Muscle layer of duodenum (tissue), 2 donors: ENCODE results near the gene HAPLN2.
A peak's percentile ranks its signal among the peaks of the same experiment; 100 is the strongest.

ENCODE experiments used
- H3K27ac ChIP-seq: one replicate; pipeline ENCODE4 v1.7.0; 2013; ENCODE audit warnings: mild to moderate bottlenecking, low read length
- H3K27me3 ChIP-seq: one replicate; pipeline ENCODE4 v1.7.0; 2013; ENCODE audit warnings: low read depth, mild to moderate bottlenecking, control low read depth, low read length
- H3K36me3 ChIP-seq, 2 donors: one replicate each; pipeline ENCODE4 v1.7.0; 2013; ENCODE audit warnings: low read length in 2 of 2, control low read depth in 1 of 2, mild to moderate bottlenecking in 1 of 2; ENCODE audit not compliant: insufficient read depth in 2 of 2, control insufficient read depth in 1 of 2
- H3K4me1 ChIP-seq, 2 donors: one replicate each; pipeline ENCODE4 v1.7.0; 2013; ENCODE audit warnings: low read length in 2 of 2, mild to moderate bottlenecking in 2 of 2, control low read depth in 1 of 2, moderate library complexity in 1 of 2; ENCODE audit not compliant: insufficient read depth in 2 of 2, control insufficient read depth in 1 of 2
- H3K4me3 ChIP-seq, 2 donors: one replicate each; pipeline ENCODE4 v1.7.0; 2013; ENCODE audit warnings: low read length in 2 of 2, low read depth in 1 of 2, mild to moderate bottlenecking in 1 of 2
- H3K9me3 ChIP-seq, 2 donors: one replicate each; pipeline ENCODE4 v1.7.0; 2013; ENCODE audit warnings: low read length in 2 of 2, control low read depth in 1 of 2, mild to moderate bottlenecking in 1 of 2; ENCODE audit not compliant: control insufficient read depth in 1 of 2
- donor health status: healthy.

The HAPLN2 gene

DNA sequence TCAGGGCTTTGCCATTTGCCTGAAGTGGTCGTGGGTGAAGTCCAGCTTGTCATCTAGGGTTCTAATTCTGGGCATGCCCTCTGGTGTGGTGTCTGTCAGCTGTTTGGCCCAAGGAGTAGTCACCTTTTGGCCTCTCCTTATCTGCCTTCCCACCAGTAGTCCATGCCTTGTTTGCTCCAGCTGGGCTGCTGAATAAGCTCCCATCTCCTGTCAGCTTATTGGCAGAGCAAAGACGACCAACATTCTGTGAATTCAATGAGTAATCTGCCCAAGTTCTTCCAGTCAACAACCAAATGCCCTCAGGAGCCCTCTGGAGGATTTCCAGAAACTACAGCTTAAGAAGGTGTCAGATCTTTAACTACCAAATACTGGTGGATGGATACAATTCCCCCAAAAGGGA, 29.7 kb downstream of the HAPLN2 start:
- H3K36me3 ChIP-seq: no peaks in the 10 kb centered on the region
- H3K27me3 ChIP-seq: peaks cover 27% of the 10 kb centered on the region
- H3K27ac ChIP-seq: no peak overlapping the region
- H3K9me3 ChIP-seq: no peaks in the 10 kb centered on the region
- H3K4me1 ChIP-seq: no peaks in the 10 kb centered on the region
- no peak overlapping the region for H3K4me3 ChIP-seq

- H3K27ac ChIP-seq: no peak overlapping the region
- peaks cover 0 to 12% of the 10 kb centered on the region in 2 donors for H3K4me1 ChIP-seq
- no peak overlapping the region for H3K4me3 ChIP-seq
- no peaks in the 10 kb centered on the region for H3K36me3 ChIP-seq
- H3K9me3 ChIP-seq: no peaks in the 10 kb centered on the region
- H3K27me3 ChIP-seq: peaks cover 19% of the 10 kb centered on the region
Observed at GRCh38 chr1:156652131-156652991, 33.1 kb downstream of the HAPLN2 start.

DNA sequence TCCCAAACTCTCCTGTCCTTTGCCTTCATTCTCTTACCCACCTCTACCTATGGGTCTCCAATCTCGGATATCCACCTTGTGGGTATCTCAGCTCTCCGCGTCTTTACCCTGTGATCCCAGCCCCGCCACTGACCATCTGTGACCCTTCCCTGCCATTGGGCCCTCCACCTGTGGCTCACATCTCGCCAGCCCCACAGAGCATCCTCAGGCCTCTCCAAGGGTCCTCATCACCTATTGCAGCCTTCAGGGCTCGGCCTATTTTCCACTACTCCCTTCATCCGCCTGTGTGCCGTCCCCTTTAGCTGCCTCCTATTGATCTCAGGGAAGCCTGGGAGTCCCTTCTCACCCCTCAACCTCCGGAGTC, 33.8 kb downstream of the HAPLN2 start:
- H3K27me3 ChIP-seq: peaks cover 13% of the 10 kb centered on the region
- H3K27ac ChIP-seq: no peak overlapping the region
- H3K4me3 ChIP-seq: no peak overlapping the region
- H3K36me3 ChIP-seq: no peaks in the 10 kb centered on the region
- no peaks in the 10 kb centered on the region for H3K9me3 ChIP-seq
- H3K4me1 ChIP-seq: peaks cover 0 to 18% of the 10 kb centered on the region in 2 donors

- H3K27ac ChIP-seq: no peak overlapping the region
- H3K36me3 ChIP-seq: no peaks in the 10 kb centered on the region
- H3K4me1 ChIP-seq: peaks cover 4 to 26% of the 10 kb centered on the region in 2 donors
- no peak overlapping the region for H3K4me3 ChIP-seq
- H3K9me3 ChIP-seq: no peaks in the 10 kb centered on the region
- H3K27me3 ChIP-seq: peaks cover 12% of the 10 kb centered on the region
Observed at GRCh38 chr1:156654700-156655099, 35.5 kb downstream of the HAPLN2 start.

GRCh38 chr1:156655151-156655903, 36.1 kb downstream of the HAPLN2 start:
- Histone ChIP-seq H3K4me1 (peaks cover 7 to 29% of the 10 kb centered on the region in 2 donors), H3K36me3 (no peaks in the 10 kb centered on the region), H3K27ac (no peak overlapping the region), H3K27me3 (peaks cover 12% of the 10 kb centered on the region), H3K9me3 (no peaks in the 10 kb centered on the region), H3K4me3 (no peak overlapping the region)

DNA sequence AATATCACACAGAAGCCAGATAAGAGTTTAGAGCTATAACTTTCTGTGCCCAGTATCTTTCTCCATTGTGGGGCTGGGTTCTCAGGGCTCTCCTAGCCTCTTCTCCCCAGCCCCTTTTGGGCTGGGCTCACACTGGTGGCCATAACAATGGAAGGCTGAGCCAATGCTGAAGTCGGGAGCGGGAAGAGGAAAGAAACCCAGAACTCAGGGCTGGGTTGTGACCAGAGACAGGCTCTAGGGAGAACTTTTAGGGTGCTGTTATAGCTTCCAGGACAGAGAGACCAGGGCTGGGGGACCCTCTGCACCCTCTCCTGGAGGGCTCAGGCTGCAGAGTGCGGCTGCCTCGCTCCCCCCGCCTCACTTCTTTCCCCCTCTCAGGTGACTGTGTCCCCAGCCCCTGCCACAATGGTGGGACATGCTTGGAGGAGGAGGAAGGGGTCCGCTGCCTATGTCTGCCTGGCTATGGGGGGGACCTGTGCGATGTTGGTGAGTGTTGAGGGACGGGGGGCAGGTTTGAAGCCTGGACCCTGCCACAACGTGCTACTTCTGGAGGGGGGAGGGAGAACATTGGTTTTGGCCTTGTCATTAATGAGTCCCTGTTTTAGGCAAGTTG, 36.8 kb downstream of the HAPLN2 start:
- H3K27me3 ChIP-seq: peaks cover 12% of the 10 kb centered on the region
- no peak overlapping the region for H3K27ac ChIP-seq
- H3K4me1 ChIP-seq: peaks cover 13 to 36% of the 10 kb centered on the region in 2 donors
- no peaks in the 10 kb centered on the region for H3K36me3 ChIP-seq
- no peak overlapping the region for H3K4me3 ChIP-seq
- H3K9me3 ChIP-seq: no peaks in the 10 kb centered on the region

DNA sequence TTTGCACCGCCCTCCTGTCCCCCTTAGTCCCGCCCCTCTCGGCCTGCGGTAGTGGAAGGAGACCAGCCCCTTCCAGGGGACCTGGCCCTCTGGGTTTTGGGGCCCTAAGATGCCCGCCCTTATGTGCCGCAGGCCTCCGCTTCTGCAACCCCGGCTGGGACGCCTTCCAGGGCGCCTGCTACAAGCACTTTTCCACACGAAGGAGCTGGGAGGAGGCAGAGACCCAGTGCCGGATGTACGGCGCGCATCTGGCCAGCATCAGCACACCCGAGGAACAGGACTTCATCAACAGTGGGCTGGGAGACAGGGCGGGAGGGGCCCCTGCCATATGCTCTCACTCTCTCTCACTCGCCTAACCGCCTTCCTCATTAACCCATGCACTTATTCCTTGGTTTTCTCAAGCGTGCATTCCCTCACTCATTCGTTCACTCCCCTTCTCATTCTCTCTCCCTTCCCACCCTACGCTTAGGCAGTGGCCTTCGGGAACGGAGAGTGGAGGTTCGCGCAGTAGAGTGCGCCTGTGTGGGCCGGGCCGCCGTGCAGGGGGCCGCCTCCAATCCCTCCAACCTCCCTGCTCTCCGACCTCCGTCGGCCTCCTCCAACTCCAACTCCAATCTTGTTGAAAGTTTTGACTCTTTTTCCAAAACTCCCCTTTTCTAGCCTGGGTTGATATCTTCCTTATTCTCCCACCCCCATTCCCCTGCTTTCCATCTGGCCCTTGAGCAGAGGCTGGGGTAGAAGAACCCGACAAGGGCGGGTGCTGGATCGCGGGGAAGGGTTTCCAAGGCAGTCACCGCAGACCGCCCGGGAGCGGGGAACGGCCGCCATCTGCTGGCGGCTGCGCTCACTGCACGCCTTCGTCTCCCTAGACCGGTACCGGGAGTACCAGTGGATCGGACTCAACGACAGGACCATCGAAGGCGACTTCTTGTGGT, 37.9 kb downstream of the HAPLN2 start:
- H3K27me3 ChIP-seq: peaks cover 12% of the 10 kb centered on the region
- no peaks in the 10 kb centered on the region for H3K9me3 ChIP-seq
- H3K27ac ChIP-seq: no peak overlapping the region
- H3K4me3 ChIP-seq: peak overlapping the region; percentile 58 to 63
- H3K4me1 ChIP-seq: peaks cover 19 to 45% of the 10 kb centered on the region in 2 donors
- no peaks in the 10 kb centered on the region for H3K36me3 ChIP-seq

DNA sequence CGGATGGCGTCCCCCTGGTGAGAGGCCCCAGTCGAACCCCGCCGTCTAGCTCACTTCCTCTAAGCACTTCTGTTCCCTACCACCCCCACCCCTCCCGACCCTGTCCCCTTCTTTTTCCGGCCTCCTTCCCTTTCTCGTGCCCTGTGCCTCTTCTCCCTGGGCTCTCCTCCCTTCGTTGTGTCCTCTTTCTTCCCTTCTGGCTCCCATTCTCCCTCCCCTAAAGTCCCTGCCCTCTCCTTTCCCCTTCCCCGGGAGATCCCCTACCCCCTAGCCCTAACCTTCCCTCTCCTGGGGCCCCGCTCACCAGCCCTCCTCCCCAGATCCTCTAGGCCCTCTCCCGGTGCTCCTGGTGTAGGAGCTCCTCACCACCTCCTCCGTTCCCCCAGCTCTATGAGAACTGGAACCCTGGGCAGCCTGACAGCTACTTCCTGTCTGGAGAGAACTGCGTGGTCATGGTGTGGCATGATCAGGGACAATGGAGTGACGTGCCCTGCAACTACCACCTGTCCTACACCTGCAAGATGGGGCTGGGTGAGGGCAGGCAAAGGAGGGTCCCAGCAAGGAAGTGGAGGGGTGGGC, 38.6 kb downstream of the HAPLN2 start:
- Histone ChIP-seq H3K27me3 (peaks cover 12% of the 10 kb centered on the region), H3K9me3 (no peaks in the 10 kb centered on the region), H3K4me1 (peaks cover 24 to 52% of the 10 kb centered on the region in 2 donors), H3K36me3 (no peaks in the 10 kb centered on the region), H3K4me3 (peak overlapping the region in 1 of 2 donors; percentile 58), H3K27ac (no peak overlapping the region)

DNA sequence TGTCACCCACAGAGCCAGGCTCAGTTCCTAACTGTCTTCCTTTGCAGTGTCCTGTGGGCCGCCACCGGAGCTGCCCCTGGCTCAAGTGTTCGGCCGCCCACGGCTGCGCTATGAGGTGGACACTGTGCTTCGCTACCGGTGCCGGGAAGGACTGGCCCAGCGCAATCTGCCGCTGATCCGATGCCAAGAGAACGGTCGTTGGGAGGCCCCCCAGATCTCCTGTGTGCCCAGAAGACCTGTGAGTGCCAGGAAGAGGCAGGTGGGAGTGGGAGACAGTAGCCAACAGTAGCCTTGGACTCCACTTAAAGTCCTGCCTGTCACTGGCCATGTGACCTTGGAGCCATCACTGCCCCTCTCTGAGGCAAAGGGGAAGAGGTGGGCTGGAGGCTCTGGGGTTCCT, 39.3 kb downstream of the HAPLN2 start:
- Histone ChIP-seq H3K4me3 (no peak overlapping the region), H3K27me3 (peaks cover 12% of the 10 kb centered on the region), H3K36me3 (no peaks in the 10 kb centered on the region), H3K4me1 (peaks cover 27 to 59% of the 10 kb centered on the region in 2 donors), H3K27ac (no peak overlapping the region), H3K9me3 (no peaks in the 10 kb centered on the region)

- Histone ChIP-seq H3K27ac (no peak overlapping the region), H3K4me1 (peaks cover 27 to 64% of the 10 kb centered on the region in 2 donors), H3K9me3 (no peaks in the 10 kb centered on the region), H3K36me3 (no peaks in the 10 kb centered on the region), H3K27me3 (peaks cover 12% of the 10 kb centered on the region), H3K4me3 (peak overlapping the region in 1 of 2 donors; percentile 37)
Observed at GRCh38 chr1:156658945-156659574, 39.8 kb downstream of the HAPLN2 start.
